Measurements from ENCODE around the gene NEK4.
"Not testable (repeated sequence)": the region's sequence is repeated elsewhere in the genome, so short reads cannot be mapped to it uniquely, and the experiment has no call there.

Gene NEK4

DNA sequence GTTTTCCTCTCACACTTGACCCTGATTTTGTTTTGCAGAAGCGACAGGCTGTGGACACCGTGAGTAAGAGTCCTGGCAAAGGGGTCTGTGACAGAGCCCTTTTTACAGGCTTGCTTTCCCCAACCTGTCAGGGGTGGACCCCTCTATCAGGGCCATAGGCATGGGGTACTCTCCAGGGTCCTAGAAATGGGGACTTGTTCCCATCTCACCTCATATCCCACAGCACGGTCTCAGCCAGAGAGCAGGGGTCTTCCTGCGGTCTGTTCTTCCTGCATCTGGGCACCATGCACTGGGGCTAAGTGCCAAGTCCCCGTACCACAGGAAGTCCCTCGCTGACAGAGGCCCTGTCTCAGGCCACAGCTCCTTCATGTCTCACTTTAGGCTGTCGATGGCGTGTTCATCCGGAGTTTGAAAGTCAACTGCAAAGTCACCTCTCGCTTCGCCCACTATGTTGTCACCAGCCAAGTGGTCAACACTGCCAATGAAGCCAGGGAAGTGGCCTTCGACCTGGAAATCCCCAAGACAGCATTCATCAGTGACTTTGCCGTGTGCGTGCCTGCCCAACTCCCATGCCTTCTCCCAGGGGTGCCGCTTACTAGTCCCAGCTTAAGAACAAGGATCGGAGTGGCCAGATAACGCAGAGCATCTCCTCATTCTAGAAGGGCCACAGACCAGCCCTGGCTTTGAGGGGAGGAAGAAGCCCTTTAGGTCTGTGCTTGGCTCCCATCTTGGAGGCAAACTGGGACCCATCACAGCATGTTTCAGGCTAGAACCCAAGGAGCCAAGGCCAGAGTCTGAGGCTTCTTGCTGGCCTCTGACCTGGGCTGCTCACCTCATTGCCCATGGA is 7.4 kb upstream of the NEK4 start:
- no peak for DNase-seq (ENCODE audit: low read depth)

DNA sequence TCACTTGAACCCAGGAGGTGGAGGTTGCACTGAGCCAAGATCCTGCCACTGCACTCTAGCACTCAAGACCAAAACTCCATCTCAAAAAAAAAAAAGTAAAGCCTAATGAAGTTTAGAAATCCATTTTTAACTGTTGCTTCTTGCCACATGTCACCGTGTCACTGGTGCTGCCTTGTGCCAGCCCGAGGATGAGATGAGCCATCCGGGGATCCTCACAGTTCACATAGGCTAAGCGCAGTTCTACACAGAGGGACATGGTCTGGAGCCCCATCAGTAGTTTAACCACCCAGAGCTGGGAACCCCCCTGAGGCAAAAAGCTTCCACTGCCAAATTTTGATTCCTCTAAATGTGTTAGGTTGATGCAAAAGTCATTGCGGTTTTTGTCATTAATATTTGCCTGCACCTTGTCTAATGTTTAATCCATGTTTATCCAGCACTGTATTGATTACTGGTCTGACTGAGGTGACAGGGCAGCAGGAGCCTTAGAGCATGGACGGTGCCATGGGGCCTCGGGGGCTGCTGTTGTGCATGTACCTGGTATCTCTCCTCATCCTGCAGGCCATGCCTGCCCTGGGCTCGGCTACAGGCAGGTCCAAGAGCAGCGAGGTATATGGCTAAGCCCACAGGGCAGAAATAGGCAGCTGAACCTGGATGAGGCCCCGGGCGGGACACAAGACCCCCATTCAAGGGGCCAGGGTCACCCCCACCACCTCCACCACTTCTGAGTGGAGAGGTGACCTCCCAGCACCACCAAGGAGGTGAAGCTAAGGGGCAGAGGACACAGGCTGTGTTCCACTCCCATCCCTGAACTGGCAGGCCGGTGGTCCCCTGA is 6.6 kb upstream of the NEK4 start, which contains the start of gene ITIH1:
Gene ITIH1, plus strand, starts transcription at position 473 of the 832 bp plus-strand sequence. Its CDS starts 17 bp downstream, at position 490.
- DNase-seq (ENCODE audit: low read depth), result no peak

DNA sequence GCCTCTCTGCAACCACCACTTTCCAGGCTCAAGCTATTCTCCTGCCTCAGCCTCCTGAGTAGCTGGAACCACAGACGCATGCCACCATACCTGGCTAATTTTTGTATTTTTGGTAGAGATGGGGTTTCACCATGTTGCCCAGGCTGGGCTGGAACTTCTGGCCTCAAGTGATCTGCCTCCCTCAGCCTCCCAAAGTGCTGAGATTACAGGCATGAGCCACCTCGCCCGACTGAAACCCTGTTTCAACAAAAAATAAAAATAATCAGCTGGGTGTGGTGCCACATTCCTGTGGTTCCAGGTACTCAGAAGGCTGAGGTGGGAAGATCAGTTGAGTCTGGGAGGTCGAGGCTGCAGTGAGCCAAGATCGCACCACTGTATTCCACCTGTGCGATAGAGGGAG is 5.7 kb upstream of the NEK4 start:
- DNase-seq (ENCODE audit: low read depth), result not testable (repeated sequence)

DNA sequence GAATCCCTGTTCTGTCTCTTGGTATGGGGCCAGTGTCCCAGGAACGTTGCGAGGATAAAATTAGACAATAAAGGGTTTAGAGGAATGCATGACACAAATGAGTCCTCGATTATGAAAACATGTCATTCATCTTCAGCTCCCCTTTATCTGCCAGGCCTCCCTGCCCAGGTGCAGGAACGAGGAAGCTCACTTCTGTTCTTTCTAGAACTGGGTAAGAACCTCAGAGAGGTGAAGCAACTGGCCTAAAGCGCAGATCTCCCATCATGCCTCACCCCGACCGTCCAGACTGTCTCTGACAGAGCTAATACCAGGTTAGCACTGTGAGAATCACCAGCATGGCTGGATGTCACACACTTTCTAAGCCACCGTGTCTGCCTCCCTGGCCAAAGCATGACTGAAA is 5.1 kb upstream of the NEK4 start:
- no peak for DNase-seq (ENCODE audit: low read depth)

DNA sequence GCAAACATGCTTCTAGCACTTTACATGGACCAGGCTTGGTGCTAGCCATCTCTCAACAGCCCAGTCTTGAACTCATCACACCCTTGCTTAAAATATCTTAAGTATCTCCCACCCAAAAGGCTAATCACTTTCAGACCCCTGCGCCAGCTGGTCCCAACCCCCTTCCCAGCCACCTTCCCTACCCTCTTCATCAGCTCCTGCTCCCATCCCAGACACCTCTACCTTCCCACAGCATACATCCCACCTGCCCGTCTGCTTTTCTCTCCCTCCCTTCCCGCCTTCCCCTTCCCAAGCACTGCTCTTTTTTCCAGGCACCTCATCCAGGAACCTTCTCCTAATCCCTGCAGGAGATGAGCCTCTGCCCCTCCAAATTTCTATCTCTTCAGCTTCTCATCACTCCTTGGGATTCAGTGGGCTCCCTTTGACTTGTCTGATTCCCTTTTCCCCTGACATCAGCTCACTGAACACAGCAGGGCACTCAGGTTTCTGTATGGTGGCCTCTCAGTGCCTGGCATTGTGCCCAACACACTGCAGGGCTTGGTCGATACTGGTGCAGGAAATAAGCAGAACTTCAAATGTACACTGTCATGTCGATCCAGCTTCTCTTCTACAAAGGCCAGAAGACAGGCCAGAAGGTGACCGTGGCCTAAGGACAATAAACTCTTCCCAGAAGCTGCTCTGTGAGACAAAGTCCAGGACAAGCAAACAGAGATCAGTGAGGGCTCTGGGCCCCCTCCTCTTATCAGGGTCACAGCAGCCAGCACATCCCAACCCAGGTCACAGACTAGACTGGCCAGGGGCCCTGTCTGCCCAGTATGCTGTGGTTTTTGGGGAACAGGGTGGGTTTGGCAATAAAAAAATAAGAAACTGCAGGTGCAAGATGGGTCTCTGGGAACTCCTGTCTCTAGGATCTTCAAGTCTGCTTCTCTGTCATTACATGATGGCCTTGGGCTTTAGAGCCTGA is 4.4 kb upstream of the NEK4 start:
- DNase-seq (ENCODE audit: low read depth), result no peak

DNA sequence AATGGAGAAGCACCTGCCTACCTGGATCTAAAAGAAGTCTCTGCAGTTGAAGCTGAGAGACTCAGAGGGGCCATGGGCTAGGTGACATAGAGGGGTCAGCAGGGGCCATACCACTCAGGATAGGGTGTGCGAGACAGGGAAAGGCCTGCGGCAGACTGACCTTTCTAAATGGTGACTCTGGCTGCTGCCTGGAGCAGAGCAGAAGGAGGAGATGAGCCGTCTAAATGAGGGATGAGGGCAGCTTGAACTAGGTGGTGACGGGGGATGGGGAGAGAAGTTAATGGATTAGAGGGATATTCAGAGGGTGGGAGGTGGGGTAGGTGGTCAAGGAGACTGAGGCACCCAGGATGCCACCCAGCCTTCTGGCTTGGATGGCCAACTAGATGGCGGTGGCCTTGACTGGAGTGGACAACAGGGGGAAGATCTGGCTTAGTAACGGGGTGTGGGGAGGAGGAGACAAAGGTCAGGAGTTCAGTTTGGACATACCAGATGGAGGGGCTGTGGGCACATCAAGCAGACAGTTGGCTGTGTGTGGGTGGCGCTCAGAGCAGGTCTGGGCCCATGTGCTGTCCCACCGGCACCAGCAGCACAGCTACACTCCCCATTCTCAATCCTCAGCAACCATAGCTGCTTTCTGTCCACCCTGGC is 3.5 kb upstream of the NEK4 start:
- no peak for DNase-seq (ENCODE audit: low read depth)

DNA sequence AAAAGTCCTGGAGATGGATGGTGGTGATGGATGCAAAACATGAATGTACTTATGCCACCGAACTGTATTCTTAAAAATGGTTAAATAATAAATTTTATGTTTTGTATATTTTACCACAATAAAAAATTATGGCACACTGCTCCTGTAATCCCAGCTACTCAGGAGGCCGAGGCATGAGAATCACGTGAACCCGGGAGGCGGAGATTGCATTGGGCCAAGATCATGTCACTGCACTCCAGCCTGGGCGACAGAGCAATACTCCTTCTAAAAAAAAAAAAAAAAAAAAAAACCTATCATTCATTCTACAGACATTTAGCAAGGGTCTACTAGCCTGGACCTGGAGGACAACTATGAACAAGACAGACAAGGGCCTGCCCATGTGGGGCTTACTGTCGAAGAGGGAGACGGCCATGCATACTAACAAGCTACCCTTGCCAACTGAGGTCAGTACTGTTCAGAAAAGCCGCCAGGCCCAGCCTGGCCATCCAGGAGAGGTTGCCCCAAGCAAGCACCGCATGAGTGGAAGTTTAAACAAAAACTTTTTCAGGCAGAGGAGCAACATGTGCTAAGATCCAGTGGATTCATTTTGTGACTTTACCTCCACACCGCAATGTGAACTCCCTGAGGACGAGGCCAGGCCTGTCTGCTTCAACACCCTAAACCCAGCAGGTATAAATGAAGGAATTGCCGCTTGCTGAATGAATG is 2.8 kb upstream of the NEK4 start:
- DNase-seq (ENCODE audit: low read depth), result no peak

DNA sequence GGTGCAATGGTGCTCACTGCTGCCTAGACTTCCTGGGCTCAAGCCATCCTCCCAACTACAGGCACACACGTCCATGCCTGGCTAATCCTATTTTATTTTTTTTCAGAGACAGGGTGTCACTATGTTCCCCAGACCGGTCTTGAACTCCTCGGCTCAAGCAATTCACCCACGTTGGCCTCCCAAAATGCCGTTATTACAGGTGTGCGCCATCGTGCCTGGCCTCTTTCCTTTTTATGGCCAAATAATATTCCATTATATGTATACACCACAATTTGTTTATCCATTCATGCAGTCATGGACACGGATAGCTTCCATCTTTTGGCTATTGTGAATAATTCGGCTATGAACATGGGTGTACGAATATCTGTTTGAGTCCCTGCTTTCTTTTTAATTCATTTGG is 962 bp upstream of the NEK4 start:
- no peak for DNase-seq (ENCODE audit: low read depth)

DNA sequence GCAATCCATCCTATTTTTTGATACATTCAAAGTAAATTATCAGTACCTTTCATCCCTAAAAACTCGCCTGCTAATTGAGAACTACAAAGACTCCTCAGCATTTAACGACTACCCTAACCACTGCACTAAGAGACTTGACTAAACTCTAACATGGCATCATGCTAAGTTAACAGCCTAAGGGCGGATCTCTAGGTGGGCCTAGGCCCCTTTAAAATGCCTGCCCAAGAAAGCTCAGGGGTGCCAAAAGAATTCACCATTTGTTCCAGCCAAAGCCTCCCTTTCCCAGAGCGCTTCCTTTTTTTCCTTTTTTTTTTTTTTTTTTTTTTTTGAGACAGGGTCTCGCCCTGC is 568 bp upstream of the NEK4 start:
- DNase-seq (ENCODE audit: low read depth), result no peak

DNA sequence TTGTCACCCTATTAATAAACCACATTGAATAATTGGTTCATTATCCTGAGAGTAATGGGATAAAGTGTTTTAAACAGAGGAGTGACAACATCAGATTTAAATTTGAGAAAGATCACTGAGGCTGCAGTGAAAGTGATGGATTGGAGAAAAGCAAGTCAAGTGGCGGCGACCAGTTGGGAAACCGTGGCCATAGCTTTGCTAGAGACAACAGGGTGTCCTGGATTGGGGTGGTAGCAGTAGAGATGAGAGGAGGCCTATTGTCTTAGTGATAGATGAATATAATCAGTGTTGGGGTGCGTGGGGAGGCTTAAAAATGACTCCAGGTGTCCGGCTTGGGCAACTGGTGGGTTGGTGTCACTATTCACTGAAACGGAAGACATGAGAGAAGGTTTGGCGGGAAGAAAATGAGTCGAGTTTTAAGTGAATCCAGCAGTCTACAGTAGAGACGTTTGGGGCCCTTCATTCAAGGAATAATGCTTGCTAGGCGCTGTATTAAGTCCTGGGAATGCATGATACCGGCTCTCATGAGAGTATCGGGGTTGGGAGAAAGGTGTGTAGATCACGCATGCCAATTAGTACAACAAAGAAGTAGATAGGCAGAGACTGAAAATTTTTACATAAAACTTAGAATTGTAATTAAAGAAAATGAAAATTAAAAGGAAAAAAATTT is 819 bp downstream of the NEK4 start:
- no peak for DNase-seq (ENCODE audit: low read depth)

DNA sequence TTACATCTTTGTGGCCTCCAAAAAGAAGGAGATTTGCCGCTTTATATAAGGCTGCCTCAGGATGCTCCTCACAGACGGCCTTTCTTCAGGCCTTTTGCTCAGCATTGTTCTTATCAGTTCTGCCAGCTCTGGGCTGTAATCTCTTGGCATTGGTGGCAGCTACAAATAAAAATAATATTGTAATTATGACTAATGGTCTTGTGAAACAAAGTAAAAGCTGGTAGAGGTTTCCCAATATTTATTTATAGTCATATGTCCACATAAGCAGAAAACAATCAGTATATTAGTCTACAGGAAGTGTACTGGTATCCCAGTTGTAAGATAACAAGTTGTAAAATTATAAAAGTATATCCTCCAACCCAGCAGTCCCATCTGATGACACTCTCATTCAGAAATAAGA is 7.3 kb downstream of the NEK4 start:
- no peak for DNase-seq (ENCODE audit: low read depth)

DNA sequence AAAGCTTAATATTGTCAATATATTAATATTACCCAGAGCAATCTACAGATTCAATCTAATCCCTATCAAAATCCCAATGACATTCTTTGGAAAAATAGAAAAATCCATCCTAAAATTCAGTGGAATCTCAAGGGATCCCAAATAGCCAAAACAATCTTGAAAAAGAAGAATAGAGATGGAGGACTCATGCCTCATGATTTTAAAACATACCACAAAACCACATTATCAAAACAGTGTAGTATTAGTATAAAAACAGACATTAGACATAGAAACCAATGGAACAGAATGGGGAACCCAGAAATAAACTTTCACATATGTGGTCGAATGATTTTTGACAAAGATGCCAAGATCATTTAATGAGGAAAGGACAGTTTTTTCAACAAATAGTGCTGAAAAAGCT is 14.6 kb downstream of the NEK4 start:
- peak; percentile 24 for DNase-seq (ENCODE audit: low read depth)

DNA sequence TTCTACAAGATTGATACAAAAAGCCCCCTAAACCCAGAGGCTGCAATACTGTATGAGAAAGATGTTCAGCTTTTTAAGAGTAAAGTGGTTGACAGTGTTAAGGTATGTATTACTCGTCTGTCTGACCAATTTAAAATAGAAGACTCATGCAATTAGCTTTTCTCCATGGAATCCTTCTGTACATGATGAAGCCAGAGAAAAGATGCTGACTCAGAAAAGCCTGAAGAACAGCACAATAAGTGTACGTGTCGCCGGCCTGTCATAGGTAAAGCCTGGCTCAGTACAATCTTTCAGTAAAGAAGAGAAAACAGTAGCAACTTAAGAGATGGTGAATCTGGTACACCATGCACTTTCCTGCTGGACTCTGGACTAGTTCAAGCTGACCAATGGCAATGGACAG is 16.4 kb downstream of the NEK4 start:
- DNase-seq (ENCODE audit: low read depth), result no peak

DNA sequence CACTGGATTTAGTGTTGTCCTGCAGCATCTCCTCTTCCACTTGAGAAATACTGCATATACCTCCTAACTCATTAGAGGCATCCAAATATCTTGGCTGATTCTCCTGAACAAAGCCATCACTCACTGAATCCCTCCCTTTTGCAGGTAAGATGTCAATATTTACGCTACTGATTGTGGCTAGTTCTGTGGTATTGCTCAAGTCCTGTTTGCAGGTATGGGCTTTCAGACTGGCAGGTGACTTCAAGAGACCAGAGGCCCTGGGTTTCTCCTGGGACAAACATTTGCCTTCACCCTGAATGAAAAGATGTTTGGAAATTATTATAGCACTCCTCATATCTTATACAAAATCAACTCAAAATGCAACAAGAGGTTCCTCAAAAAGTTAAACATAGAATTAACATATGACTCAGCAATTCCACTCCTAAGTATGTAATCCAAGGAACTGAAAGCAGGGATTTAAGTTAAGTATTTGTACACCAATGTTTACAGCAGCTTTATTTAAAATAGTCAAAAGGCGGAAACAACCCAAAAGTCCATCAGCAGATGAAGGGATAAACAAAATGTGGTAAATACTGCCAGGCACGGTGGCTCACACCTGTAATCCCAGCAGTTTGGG is 18.6 kb downstream of the NEK4 start:
- DNase-seq (ENCODE audit: low read depth), result no peak

DNA sequence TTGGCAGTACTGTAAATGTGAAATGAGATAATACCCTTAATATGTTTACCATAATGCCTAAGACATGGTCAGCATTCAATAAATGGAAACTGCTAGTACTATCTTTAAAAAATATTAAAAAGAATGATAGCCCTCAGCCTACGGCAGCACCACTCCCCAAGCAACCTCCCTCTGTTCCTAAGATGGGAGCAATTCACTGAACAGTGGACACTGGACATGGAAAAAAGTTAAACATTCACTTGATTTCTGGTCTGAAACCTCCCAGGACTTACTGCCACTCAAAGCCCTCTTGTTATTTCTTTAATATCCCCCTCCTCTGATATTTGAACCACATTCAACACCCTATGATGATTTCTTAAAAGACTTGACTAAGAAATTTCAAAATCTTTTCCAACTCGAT is 27.0 kb downstream of the NEK4 start:
- DNase-seq (ENCODE audit: low read depth), result no peak

DNA sequence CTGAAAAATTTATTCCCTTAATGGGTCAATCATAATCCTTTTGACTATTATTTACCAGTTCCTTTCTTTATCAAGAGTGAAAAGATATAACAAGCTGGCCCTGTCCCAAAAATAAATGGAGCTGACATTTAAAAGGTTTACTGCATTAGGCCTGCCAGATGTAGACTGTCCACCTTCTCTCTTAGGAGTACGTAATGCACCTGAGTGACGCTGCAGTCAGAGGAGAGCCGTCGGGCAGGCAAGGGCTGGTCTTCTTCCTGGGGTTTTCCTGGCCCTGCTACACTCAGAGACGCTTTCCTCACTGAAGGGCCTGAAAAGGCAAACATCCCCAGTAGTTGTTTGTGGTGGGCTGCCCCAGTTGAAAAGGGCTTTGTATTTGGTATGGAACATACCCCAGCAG is 27.6 kb downstream of the NEK4 start:
- no peak for DNase-seq (ENCODE audit: low read depth)

DNA sequence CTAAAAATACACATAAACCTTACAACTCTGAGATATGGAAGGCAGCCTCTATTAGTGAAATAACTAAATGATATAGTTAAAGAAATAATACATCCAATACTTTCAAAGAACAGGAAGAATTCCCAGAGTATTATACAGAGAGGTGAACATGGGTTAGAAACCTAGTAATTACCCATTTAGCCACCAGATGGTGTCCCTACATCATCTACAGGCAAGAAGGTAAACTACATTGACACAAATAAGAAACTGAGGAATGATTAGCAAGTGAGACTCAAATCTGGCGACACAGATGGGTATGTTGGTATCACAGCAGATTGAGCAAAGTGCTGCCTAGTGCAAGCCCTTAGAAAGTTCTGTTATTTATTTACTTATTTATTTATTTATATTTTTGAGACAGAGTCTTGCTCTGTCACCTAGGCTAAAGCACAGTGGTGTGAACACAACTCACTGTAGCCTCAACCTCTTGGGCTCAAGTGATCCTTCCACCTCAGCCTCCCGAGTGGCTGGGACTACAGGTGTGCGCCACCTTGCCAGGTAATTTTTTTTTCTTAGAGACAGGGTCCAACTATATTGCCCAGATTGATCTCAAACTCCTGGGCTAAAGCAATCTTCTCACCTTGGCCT is 28.2 kb downstream of the NEK4 start:
- DNase-seq (ENCODE audit: low read depth), result peak; percentile 16

DNA sequence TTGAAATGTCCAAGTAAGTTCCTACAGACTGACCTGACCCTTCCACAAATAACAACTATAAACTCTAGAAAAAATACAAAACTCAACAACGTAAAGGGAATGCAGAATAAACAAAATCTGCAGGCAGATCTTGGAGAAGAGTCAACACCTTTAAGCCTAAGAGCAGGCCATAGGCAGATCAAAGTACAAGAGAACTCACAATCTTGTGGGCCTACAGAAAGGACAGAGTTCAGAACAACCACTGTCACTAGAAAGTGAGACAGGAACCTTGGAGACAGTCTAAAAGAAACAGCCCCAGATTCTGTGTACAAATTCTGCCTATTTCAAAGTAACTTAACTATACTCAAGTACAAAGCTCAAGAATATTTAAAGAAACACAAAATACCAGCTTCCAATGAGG is 31.0 kb downstream of the NEK4 start:
- DNase-seq (ENCODE audit: low read depth), result no peak

DNA sequence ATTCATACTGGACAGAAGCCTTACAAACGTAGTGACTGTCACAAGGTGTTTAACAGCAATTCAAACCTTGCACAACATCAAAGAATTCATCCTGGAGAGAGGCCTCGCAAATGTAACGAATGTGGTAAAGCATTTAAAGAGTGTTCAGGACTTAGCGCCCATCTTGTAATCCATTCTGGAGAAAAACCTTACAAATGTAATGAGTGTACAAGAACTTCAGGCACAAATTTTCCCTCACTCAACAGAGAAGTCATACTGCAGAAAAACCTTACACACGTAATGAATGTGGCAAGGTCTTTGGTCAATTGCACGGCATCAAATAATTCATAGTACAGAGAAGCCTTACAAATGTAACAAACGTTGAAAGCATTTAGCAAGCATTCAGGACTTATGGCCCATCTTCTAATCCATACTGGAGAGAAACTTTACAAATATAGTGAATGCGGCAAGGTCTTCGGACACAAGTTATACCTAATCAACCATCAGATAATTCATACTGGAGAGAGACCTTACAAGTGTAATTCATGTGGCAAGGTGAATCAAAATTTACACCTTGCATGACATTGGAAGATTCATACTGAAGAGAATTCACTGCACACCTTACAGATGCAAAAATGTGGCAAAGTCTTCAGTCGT is 37.4 kb downstream of the NEK4 start:
- no peak for DNase-seq (ENCODE audit: low read depth)

All from stromal cell of bone marrow (primary cell).